ENCODE data around the gene YY1AP1.
"Not testable (repeated sequence)": the region's sequence is repeated elsewhere in the genome, so short reads cannot be mapped to it uniquely, and the experiment has no call there.

The YY1AP1 gene

GRCh38 chr1:155645648-155646047 is 42.9 kb downstream of the YY1AP1 start:
- no peak for DNase-seq (ENCODE audit: low read depth)

GRCh38 chr1:155645034-155645598 is 43.5 kb downstream of the YY1AP1 start:
- DNase-seq (ENCODE audit: low read depth), result no peak

- no peak for DNase-seq (ENCODE audit: low read depth)
These were observed 45.3 kb downstream of the YY1AP1 start for GRCh38 chr1:155643230-155643629.

GRCh38 chr1:155642559-155643180 is 45.9 kb downstream of the YY1AP1 start:
- not testable (repeated sequence) for DNase-seq (ENCODE audit: low read depth)

GRCh38 chr1:155640367-155640766 is 48.2 kb downstream of the YY1AP1 start:
- DNase-seq (ENCODE audit: low read depth), result no peak

GRCh38 chr1:155636397-155637153 is 52.0 kb downstream of the YY1AP1 start:
- no peak for DNase-seq (ENCODE audit: low read depth)

GRCh38 chr1:155626428-155626827 is 62.1 kb downstream of the YY1AP1 start:
- not testable (repeated sequence) for DNase-seq (ENCODE audit: low read depth)

- DNase-seq (ENCODE audit: low read depth), result no peak
These were observed 65.2 kb downstream of the YY1AP1 start for GRCh38 chr1:155623357-155623756.

GRCh38 chr1:155622191-155622590 is 66.4 kb downstream of the YY1AP1 start:
- DNase-seq (ENCODE audit: low read depth), result no peak

GRCh38 chr1:155613226-155613625 is 75.3 kb downstream of the YY1AP1 start:
- DNase-seq (ENCODE audit: low read depth), result not testable (repeated sequence)

GRCh38 chr1:155610257-155610647 is 78.3 kb downstream of the YY1AP1 start:
- DNase-seq (ENCODE audit: low read depth), result not testable (repeated sequence)

GRCh38 chr1:155609515-155610256 is 78.9 kb downstream of the YY1AP1 start, which contains the start of gene MSTO1:
Gene MSTO1, plus strand, starts transcription at chr1:155610218. Its CDS starts 31 bp downstream, at chr1:155610249.
- peak; percentile 92 for DNase-seq (ENCODE audit: low read depth)
